WTC11 (cell line): ENCODE data around the gene ITGA1.

Experiments used
- ESRRA ChIP-seq: sonication (generic); formaldehyde crosslinking; IDR thresholded peaks from 2 replicates; pipeline ENCODE4 v1.8.1; 2022; ENCODE audit warnings: mild to moderate bottlenecking, missing genetic modification reagents, borderline replicate concordance
- NFE2L1 ChIP-seq: sonication (generic); formaldehyde crosslinking; IDR thresholded peaks from 2 replicates; pipeline ENCODE4 v1.8.1; 2023; ENCODE audit warnings: missing genetic modification reagents
- TF ChIP-seq, protein P1 (sequence below): fragments of 200-600 bp; IDR thresholded peaks from 2 replicates; pipeline ENCODE4 v1.8.0; 2022; ENCODE audit warnings: antibody characterized with exemption
- TF ChIP-seq, protein P2 (sequence below): sonication (generic); formaldehyde crosslinking; IDR thresholded peaks from 2 replicates; pipeline ENCODE4 v1.8.1; 2023; ENCODE audit warnings: mild to moderate bottlenecking, missing genetic modification reagents, moderate library complexity

- TF ChIP-seq NFE2L1 = no peak
- no peak for TF ChIP-seq ESRRA
- TF ChIP-seq, protein P1, sequence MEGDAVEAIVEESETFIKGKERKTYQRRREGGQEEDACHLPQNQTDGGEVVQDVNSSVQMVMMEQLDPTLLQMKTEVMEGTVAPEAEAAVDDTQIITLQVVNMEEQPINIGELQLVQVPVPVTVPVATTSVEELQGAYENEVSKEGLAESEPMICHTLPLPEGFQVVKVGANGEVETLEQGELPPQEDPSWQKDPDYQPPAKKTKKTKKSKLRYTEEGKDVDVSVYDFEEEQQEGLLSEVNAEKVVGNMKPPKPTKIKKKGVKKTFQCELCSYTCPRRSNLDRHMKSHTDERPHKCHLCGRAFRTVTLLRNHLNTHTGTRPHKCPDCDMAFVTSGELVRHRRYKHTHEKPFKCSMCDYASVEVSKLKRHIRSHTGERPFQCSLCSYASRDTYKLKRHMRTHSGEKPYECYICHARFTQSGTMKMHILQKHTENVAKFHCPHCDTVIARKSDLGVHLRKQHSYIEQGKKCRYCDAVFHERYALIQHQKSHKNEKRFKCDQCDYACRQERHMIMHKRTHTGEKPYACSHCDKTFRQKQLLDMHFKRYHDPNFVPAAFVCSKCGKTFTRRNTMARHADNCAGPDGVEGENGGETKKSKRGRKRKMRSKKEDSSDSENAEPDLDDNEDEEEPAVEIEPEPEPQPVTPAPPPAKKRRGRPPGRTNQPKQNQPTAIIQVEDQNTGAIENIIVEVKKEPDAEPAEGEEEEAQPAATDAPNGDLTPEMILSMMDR = no peak
- TF ChIP-seq, protein P2, sequence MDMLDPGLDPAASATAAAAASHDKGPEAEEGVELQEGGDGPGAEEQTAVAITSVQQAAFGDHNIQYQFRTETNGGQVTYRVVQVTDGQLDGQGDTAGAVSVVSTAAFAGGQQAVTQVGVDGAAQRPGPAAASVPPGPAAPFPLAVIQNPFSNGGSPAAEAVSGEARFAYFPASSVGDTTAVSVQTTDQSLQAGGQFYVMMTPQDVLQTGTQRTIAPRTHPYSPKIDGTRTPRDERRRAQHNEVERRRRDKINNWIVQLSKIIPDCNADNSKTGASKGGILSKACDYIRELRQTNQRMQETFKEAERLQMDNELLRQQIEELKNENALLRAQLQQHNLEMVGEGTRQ (CRISPR knock-in tag) = no peak
Measured at GRCh38 chr5:52987711-52988331, 200.1 kb downstream of the ITGA1 start.
